Keratinocyte (primary cell): Measurements from ENCODE around the gene MT1B. TPM values are rescaled to one million over a fixed set of nuclear protein-coding genes. Genes with fewer than 3 reads are reported as not detected.
A peak's percentile ranks its signal among the peaks of the same experiment; 100 is the strongest.

Experiments used
- DNase-seq: peaks from one replicate; pipeline ENCODE4 v3.0.0-alpha.2; 2011; ENCODE audit warnings: low read depth, missing footprints, low spot score
- FAIRE-seq: peaks from 2 replicates; lab custom pipeline; 2011; peaks lifted over from hg19 to GRCh38; lab: Jason Lieb, UNC
- H2AFZ ChIP-seq: 2 replicates; pipeline ENCODE4 v1.6.0; 2012; ENCODE audit warnings: low read length, control low read depth, inconsistent platforms; ENCODE audit not compliant: control insufficient read depth
- H3K27ac ChIP-seq: 2 replicates; pipeline ENCODE4 v1.5.1; 2011; ENCODE audit warnings: low read length; ENCODE audit not compliant: control insufficient read depth, insufficient read depth
- H3K27me3 ChIP-seq: 3 replicates; pipeline ENCODE4 v1.6.0; 2011; ENCODE audit warnings: low read length; ENCODE audit not compliant: control insufficient read depth, insufficient read depth; ENCODE audit errors: extremely low read depth
- H3K36me3 ChIP-seq, 2 experiments: 2 replicates in 1 of 2; 3 replicates in 1 of 2; pipeline ENCODE4 v1.5.1; 2011; ENCODE audit warnings: low read length in 2 of 2, mild to moderate bottlenecking in 1 of 2; ENCODE audit not compliant: control insufficient read depth in 2 of 2, insufficient read depth in 2 of 2; ENCODE audit errors: extremely low read depth in 1 of 2
- H3K4me1 ChIP-seq: 3 replicates; pipeline ENCODE4 v1.5.1; 2011; ENCODE audit warnings: low read length; ENCODE audit not compliant: control insufficient read depth, insufficient read depth; ENCODE audit errors: extremely low read depth
- H3K4me2 ChIP-seq: 3 replicates; pipeline ENCODE4 v1.6.0; 2011; ENCODE audit warnings: low read depth, low read length; ENCODE audit not compliant: control insufficient read depth, insufficient read depth; ENCODE audit errors: extremely low read depth
- H3K4me3 ChIP-seq, 3 experiments: fragments of 200-600 bp in 1 of 3; sonication (generic) in 1 of 3; 2 replicates in 2 of 3; 3 replicates in 1 of 3; pipeline ENCODE4 v1.5.1; 2011 to 2016; ENCODE audit warnings: low read length in 3 of 3, mild to moderate bottlenecking in 3 of 3, control low read depth in 2 of 3, inconsistent platforms in 1 of 3, low read depth in 1 of 3, mixed read lengths in 1 of 3, mixed run types in 1 of 3, moderate library complexity in 1 of 3; ENCODE audit not compliant: control insufficient read depth in 2 of 3, insufficient read depth in 2 of 3; ENCODE audit errors: extremely low read depth in 1 of 3
- H3K79me2 ChIP-seq: 2 replicates; pipeline ENCODE4 v1.6.0; 2012; ENCODE audit warnings: low read length; ENCODE audit not compliant: control insufficient read depth, insufficient read depth
- H3K9ac ChIP-seq: 3 replicates; pipeline ENCODE4 v1.6.0; 2011; ENCODE audit warnings: low read length; ENCODE audit not compliant: control insufficient read depth, insufficient read depth; ENCODE audit errors: extremely low read depth
- H3K9me1 ChIP-seq: 3 replicates; pipeline ENCODE4 v1.6.0; 2011; ENCODE audit warnings: low read length; ENCODE audit not compliant: control insufficient read depth, insufficient read depth; ENCODE audit errors: extremely low read depth
- H3K9me3 ChIP-seq: 2 replicates; pipeline ENCODE4 v1.5.1; 2012; ENCODE audit warnings: low read depth, low read length; ENCODE audit not compliant: control insufficient read depth
- H4K20me1 ChIP-seq: 3 replicates; pipeline ENCODE4 v1.6.0; 2011; ENCODE audit warnings: low read length; ENCODE audit not compliant: control insufficient read depth, insufficient read depth; ENCODE audit errors: extremely low read depth
- EZH2 ChIP-seq: IDR thresholded peaks from one replicate; pipeline ENCODE4 v1.6.1; 2012; ENCODE audit warnings: inconsistent platforms, mild to moderate bottlenecking, low read length, moderate library complexity
- dilution Hi-C: fragments of 300-500 bp; cut with MboI; formaldehyde crosslinking; loops from one replicate; pipeline ENCODE4 v1.7.0; 2020; ENCODE audit warnings: low sequenced_read_pairs; ENCODE audit not compliant: extremely low pct_ligation_motif_present
- polyA plus RNA-seq, 5 experiments: library from polyadenylated mRNA; depleted of rRNA in 3 of 5; stranded (reverse) in 3 of 5; stranded (forward) in 1 of 5; unstranded in 1 of 5; fragments of >200 nt; gene quantifications; 1 replicate in 1 of 5; 2 replicates in 3 of 5; 3 replicates in 1 of 5; pipeline versions ENCODE4 v1.2.1 to v1.2.3, GENCODE V29; 2011 to 2012; ENCODE audit warnings: missing spikeins in 2 of 5, low read depth in 1 of 5, low replicate concordance in 1 of 5
- TF ChIP-seq, protein P1 (sequence below), 3 experiments: IDR thresholded peaks in 1 of 3; conservative IDR thresholded peaks in 1 of 3; optimal IDR thresholded peaks in 1 of 3; 2 replicates in 2 of 3; 3 replicates in 1 of 3; pipeline versions ENCODE3 to v1.5.1; 2011; ENCODE audit warnings: low read length in 3 of 3, mild to moderate bottlenecking in 3 of 3, moderate library complexity in 2 of 3, control low read depth in 1 of 3, inconsistent platforms in 1 of 3; ENCODE audit not compliant: insufficient read depth in 2 of 3; ENCODE audit errors: extremely low read depth in 1 of 3

MT1B gene
- polyA plus RNA-seq, 1 donor (not counting 4 experiments of a cell fraction or from before 2014, with no cell fraction given), result not detected

DNA sequence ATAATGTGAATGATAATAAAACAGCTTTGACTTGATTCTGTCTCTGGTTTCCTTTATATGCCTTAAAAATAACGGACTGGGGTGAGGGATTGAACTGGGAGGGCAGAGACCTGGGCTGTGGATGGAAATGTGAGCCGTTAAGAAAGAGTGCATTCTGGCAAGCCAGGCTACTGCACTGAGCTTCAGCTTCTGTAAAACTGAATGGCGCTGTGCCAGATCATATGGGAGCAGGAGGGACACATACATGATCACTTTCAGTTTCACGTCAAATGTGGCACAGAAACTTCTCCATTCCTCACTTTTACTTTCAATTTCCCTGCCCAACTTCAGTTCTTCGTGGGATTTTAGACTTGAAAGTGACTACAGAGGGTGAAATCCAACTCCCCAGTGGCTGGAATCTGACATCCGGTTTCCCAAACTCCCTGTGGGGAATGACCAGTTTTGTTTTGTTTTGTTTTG lies 42.2 kb upstream of the MT1B start:
- no peaks in the 10 kb centered on the region for H3K9me1 ChIP-seq
- dilution Hi-C loops, result no loop called here
- no peaks in the 10 kb centered on the region for H3K27me3 ChIP-seq
- no peak overlapping the region for H2AFZ ChIP-seq
- peaks cover 74% of the 10 kb centered on the region for H3K4me1 ChIP-seq
- peak overlapping the region; percentile 46 to 92 (median 86) for H3K4me3 ChIP-seq
- FAIRE-seq, result no peak
- no peak for TF ChIP-seq EZH2
- TF ChIP-seq, protein P1, sequence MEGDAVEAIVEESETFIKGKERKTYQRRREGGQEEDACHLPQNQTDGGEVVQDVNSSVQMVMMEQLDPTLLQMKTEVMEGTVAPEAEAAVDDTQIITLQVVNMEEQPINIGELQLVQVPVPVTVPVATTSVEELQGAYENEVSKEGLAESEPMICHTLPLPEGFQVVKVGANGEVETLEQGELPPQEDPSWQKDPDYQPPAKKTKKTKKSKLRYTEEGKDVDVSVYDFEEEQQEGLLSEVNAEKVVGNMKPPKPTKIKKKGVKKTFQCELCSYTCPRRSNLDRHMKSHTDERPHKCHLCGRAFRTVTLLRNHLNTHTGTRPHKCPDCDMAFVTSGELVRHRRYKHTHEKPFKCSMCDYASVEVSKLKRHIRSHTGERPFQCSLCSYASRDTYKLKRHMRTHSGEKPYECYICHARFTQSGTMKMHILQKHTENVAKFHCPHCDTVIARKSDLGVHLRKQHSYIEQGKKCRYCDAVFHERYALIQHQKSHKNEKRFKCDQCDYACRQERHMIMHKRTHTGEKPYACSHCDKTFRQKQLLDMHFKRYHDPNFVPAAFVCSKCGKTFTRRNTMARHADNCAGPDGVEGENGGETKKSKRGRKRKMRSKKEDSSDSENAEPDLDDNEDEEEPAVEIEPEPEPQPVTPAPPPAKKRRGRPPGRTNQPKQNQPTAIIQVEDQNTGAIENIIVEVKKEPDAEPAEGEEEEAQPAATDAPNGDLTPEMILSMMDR (optimal IDR thresholded peaks at IDR 0.05 in 1 of 3, IDR thresholded peaks at IDR 0.05 in 1 of 3, conservative IDR thresholded peaks at IDR 0.05 in 1 of 3; ENCODE audit: extremely low read depth in 1 of 3, insufficient read depth in 2 of 3, low read length in 3 of 3), result no peak
- H3K27ac ChIP-seq, result peak overlapping the region; percentile 95
- H4K20me1 ChIP-seq, result no peaks in the 10 kb centered on the region
- no peak for DNase-seq
- H3K9ac ChIP-seq, result peak overlapping the region; percentile 78
- H3K36me3 ChIP-seq, result no peaks in the 10 kb centered on the region
- no peaks in the 10 kb centered on the region for H3K9me3 ChIP-seq
- peak overlapping the region; percentile 95 for H3K4me2 ChIP-seq
- no peaks in the 10 kb centered on the region for H3K79me2 ChIP-seq

DNA sequence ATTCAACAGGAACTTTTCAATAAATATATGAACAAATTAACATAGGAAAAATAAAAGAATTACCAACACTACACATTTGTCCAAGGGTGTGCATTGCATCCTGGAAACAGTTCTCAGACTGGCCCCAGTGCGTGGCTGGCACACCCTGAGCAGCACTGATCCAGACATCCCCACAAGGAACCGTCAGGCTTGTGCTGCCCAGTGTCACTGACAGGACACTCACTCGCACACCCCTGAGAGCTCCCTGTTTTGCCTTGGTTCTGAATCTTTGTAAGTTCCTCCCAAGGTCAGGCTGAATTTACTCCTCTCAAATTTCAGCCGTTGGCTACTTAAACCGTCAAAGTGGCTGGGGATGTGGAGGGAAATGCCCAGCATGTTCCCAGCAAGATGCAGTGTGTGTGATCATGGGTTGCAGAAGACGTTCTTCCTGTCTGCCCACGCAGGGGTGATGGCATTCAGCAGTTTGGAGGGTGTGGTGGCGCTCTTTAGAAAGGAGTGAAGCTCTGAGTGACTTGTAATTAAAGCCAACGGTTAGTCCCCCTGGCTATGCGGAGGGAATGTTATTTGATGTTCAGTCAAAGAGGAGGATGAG lies 41.6 kb upstream of the MT1B start:
- dilution Hi-C loops, result no loop called here
- peak overlapping the region; percentile 78 for H3K9ac ChIP-seq
- FAIRE-seq (peak; percentile 51), DNase-seq (no peak)
- H3K9me1 ChIP-seq, result no peaks in the 10 kb centered on the region
- H3K79me2 ChIP-seq, result no peaks in the 10 kb centered on the region
- peak overlapping the region; percentile 95 for H3K4me2 ChIP-seq
- H3K36me3 ChIP-seq, result no peaks in the 10 kb centered on the region
- H4K20me1 ChIP-seq, result no peaks in the 10 kb centered on the region
- peak overlapping the region; percentile 95 for H3K27ac ChIP-seq
- peak overlapping the region; percentile 46 to 92 (median 86) for H3K4me3 ChIP-seq
- no peaks in the 10 kb centered on the region for H3K9me3 ChIP-seq
- TF ChIP-seq EZH2, result no peak
- TF ChIP-seq, protein P1 (optimal IDR thresholded peaks at IDR 0.05 in 1 of 3, IDR thresholded peaks at IDR 0.05 in 1 of 3, conservative IDR thresholded peaks at IDR 0.05 in 1 of 3; ENCODE audit: extremely low read depth in 1 of 3, insufficient read depth in 2 of 3, low read length in 3 of 3), result peak in 1 of 3 experiments; percentile 40
- no peaks in the 10 kb centered on the region for H3K27me3 ChIP-seq
- peaks cover 77% of the 10 kb centered on the region for H3K4me1 ChIP-seq
- no peak overlapping the region for H2AFZ ChIP-seq
